Measurements from ENCODE around the gene ASS1.
A peak's percentile ranks its signal among the peaks of the same experiment; 100 is the strongest.

Gene ASS1

DNA sequence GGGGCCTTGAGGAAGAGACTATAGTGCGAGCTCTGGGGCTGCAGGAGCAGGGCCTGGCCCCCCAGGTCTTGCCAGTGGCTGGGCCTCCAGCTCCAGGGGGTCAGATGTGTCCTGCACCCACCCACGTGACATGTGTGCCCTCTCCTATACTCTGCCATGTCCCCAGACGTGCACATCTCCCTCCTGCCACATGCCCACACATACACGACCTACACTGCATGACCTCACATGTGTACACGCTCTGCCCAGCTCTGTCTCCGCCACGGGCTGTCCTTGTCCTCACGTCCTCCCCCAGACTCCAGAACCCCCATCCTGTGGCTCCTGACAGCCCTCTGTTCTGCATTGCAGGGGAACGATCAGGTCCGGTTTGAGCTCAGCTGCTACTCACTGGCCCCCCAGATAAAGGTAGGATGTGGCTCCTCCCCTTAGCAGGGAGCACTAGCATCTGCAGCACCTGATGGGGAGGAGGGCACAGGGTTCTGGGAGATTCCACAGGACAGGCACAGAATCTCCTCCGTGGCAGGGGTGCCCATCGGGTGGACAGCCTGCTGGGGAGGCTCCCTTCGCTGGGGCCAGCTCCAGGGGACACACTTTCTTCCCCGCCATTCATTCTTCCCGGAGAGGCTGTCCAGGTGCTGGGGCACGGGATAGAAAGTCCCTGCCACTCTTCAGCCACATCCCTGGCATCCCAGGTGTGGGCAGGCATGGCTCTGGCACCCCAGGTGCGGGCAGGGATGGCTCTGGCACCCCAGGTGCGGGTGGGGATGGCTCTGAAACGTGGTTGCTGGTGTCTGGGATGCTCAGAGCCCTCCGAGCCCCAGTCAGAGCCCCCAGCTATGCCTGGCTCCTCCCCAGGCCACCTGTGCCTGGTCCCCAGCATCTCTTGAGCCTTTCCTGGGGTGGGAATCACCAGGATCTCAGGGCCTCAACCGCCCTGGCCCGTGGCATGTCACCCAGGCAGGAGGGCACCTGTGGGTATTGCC is 19.3 kb downstream of the ASS1 start:
- peaks cover 2% of the 10 kb centered on the region for H3K79me1 ChIP-seq (replicated peaks; ENCODE audit: low read length, poor library complexity, severe bottlenecking)
- no peak for DNase-seq
- H3K36me3 ChIP-seq (ENCODE audit: control insufficient read depth in 1 of 2, insufficient read depth in 2 of 2, low read depth in 1 of 2, low read length in 2 of 2), result peaks cover 57 to 88% of the 10 kb centered on the region in 2 experiments
- H2AFZ ChIP-seq (ENCODE audit: low read depth, low read length), result no peak overlapping the region
- H2AK5ac ChIP-seq (ENCODE audit: low read length, severe bottlenecking), result no peak overlapping the region
- H2BK5ac ChIP-seq (ENCODE audit: low read depth, low read length, poor library complexity, severe bottlenecking), result no peak overlapping the region
- H3K27ac ChIP-seq (ENCODE audit: low read length, poor library complexity, severe bottlenecking), result no peak overlapping the region
- no peaks in the 10 kb centered on the region for H3K9me3 ChIP-seq (ENCODE audit: control insufficient read depth, low read length)
- no peaks in the 10 kb centered on the region for H3K27me3 ChIP-seq (ENCODE audit: control insufficient read depth in 1 of 2, insufficient read depth in 1 of 2, low read length in 2 of 2)
- no peak overlapping the region for H2BK12ac ChIP-seq (ENCODE audit: low read length in 2 of 2)
- no peak overlapping the region for H2BK120ac ChIP-seq (ENCODE audit: low read depth, low read length)
- no peak overlapping the region for H3K4ac ChIP-seq (ENCODE audit: low read depth in 1 of 2, low read length in 2 of 2)
- no peak overlapping the region for H3K23ac ChIP-seq (ENCODE audit: low read length in 2 of 2)
- no peak overlapping the region for H2BK15ac ChIP-seq (ENCODE audit: low read depth, poor library complexity, severe bottlenecking)
- H3K9ac ChIP-seq (ENCODE audit: low read length), result no peak overlapping the region
- no peak overlapping the region for H3K14ac ChIP-seq (ENCODE audit: low read length in 2 of 2)
- no peak overlapping the region for H4K8ac ChIP-seq (ENCODE audit: low read length)
- H3K4me1 ChIP-seq (ENCODE audit: control insufficient read depth, insufficient read depth, low read depth, low read length), result no peaks in the 10 kb centered on the region
- H3K18ac ChIP-seq (ENCODE audit: low read depth in 1 of 2, low read length in 2 of 2), result no peak overlapping the region
- 81% methylated on average over 22 of the region's 22 CpGs for WGBS
- no peak overlapping the region for H3K4me2 ChIP-seq (ENCODE audit: low read length, poor library complexity, severe bottlenecking)
- no peak overlapping the region for H3K4me3 ChIP-seq (ENCODE audit: insufficient read depth in 1 of 2, low read depth in 1 of 2, low read length in 2 of 2)
- H4K91ac ChIP-seq (ENCODE audit: low read length), result peak overlapping the region; percentile 5

GRCh38 chr9:130465383-130466096 is 20.8 kb downstream of the ASS1 start:
- Histone ChIP-seq H3K4ac (ENCODE audit: low read depth in 1 of 2, low read length in 2 of 2) (no peak overlapping the region), H3K9me3 (ENCODE audit: control insufficient read depth, low read length) (no peaks in the 10 kb centered on the region), H3K9ac (ENCODE audit: low read length) (no peak overlapping the region), H2BK12ac (ENCODE audit: low read length in 2 of 2) (no peak overlapping the region), H3K27me3 (ENCODE audit: control insufficient read depth in 1 of 2, insufficient read depth in 1 of 2, low read length in 2 of 2) (no peaks in the 10 kb centered on the region), H3K4me2 (ENCODE audit: low read length, poor library complexity, severe bottlenecking) (no peak overlapping the region), H3K14ac (ENCODE audit: low read length in 2 of 2) (no peak overlapping the region), H3K36me3 (ENCODE audit: control insufficient read depth in 1 of 2, insufficient read depth in 2 of 2, low read depth in 1 of 2, low read length in 2 of 2) (peaks cover 53 to 85% of the 10 kb centered on the region in 2 experiments), H3K23ac (ENCODE audit: low read length in 2 of 2) (no peak overlapping the region), H3K4me3 (ENCODE audit: insufficient read depth in 1 of 2, low read depth in 1 of 2, low read length in 2 of 2) (no peak overlapping the region), H2BK120ac (ENCODE audit: low read depth, low read length) (no peak overlapping the region), H2AK5ac (ENCODE audit: low read length, severe bottlenecking) (no peak overlapping the region), H3K27ac (ENCODE audit: low read length, poor library complexity, severe bottlenecking) (no peak overlapping the region), H3K4me1 (ENCODE audit: control insufficient read depth, insufficient read depth, low read depth, low read length) (no peaks in the 10 kb centered on the region), H2AFZ (ENCODE audit: low read depth, low read length) (no peak overlapping the region), H2BK5ac (ENCODE audit: low read depth, low read length, poor library complexity, severe bottlenecking) (no peak overlapping the region), H4K8ac (ENCODE audit: low read length) (no peak overlapping the region), H3K79me1 (replicated peaks; ENCODE audit: low read length, poor library complexity, severe bottlenecking) (peaks cover 2% of the 10 kb centered on the region), H4K91ac (ENCODE audit: low read length) (no peak overlapping the region), H3K18ac (ENCODE audit: low read depth in 1 of 2, low read length in 2 of 2) (no peak overlapping the region), H2BK15ac (ENCODE audit: low read depth, poor library complexity, severe bottlenecking) (no peak overlapping the region)
- WGBS, result 74% methylated on average over 12 of the region's 16 CpGs
- no peak for DNase-seq

DNA sequence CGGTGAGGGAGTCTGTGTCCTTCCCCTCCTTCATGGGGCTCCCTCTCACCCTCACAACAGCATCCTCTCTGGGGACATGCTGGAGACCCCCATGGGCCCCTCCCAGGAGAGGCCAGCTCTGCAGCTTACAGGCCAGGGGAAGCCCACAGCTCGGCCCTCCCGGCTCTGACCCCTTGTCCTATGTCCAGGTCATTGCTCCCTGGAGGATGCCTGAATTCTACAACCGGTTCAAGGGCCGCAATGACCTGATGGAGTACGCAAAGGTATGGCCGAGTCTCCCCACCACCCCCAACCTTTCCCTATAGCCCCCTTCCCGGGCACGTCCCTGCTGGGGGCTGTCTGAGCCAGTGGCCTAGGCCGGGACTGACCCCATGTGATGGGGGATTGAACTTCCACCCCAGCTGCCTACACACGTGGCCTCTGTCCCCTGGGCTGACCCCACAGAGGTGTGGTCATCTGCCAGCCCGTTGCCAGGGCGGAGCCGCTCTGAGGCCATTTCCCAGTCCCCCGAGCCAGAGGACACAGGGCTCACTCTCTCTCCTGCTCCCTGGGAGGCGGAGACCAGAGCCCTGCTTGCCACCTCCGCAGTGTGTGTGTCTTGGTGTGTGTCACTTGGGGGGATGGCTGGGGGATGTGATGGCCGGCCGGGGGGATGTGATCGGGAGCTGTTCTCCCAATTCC is 21.9 kb downstream of the ASS1 start:
- no peak overlapping the region for H4K91ac ChIP-seq (ENCODE audit: low read length)
- 75% methylated on average over 20 of the region's 20 CpGs for WGBS
- no peak overlapping the region for H3K4me2 ChIP-seq (ENCODE audit: low read length, poor library complexity, severe bottlenecking)
- peak overlapping the region in 1 of 2 experiments; percentile 19 for H3K14ac ChIP-seq (ENCODE audit: low read length in 2 of 2)
- H3K27me3 ChIP-seq (ENCODE audit: control insufficient read depth in 1 of 2, insufficient read depth in 1 of 2, low read length in 2 of 2), result no peaks in the 10 kb centered on the region
- H3K18ac ChIP-seq (ENCODE audit: low read depth in 1 of 2, low read length in 2 of 2), result no peak overlapping the region
- no peak overlapping the region for H3K27ac ChIP-seq (ENCODE audit: low read length, poor library complexity, severe bottlenecking)
- no peak overlapping the region for H2BK5ac ChIP-seq (ENCODE audit: low read depth, low read length, poor library complexity, severe bottlenecking)
- H4K8ac ChIP-seq (ENCODE audit: low read length), result no peak overlapping the region
- H2BK15ac ChIP-seq (ENCODE audit: low read depth, poor library complexity, severe bottlenecking), result no peak overlapping the region
- no peak overlapping the region for H2AK5ac ChIP-seq (ENCODE audit: low read length, severe bottlenecking)
- peaks cover 64 to 88% of the 10 kb centered on the region in 2 experiments for H3K36me3 ChIP-seq (ENCODE audit: control insufficient read depth in 1 of 2, insufficient read depth in 2 of 2, low read depth in 1 of 2, low read length in 2 of 2)
- DNase-seq, result no peak
- no peak overlapping the region for H2BK120ac ChIP-seq (ENCODE audit: low read depth, low read length)
- H3K9ac ChIP-seq (ENCODE audit: low read length), result no peak overlapping the region
- no peaks in the 10 kb centered on the region for H3K9me3 ChIP-seq (ENCODE audit: control insufficient read depth, low read length)
- H3K79me1 ChIP-seq (replicated peaks; ENCODE audit: low read length, poor library complexity, severe bottlenecking), result no peaks in the 10 kb centered on the region
- H2BK12ac ChIP-seq (ENCODE audit: low read length in 2 of 2), result no peak overlapping the region
- no peaks in the 10 kb centered on the region for H3K4me1 ChIP-seq (ENCODE audit: control insufficient read depth, insufficient read depth, low read depth, low read length)
- H2AFZ ChIP-seq (ENCODE audit: low read depth, low read length), result no peak overlapping the region
- H3K23ac ChIP-seq (ENCODE audit: low read length in 2 of 2), result no peak overlapping the region
- no peak overlapping the region for H3K4me3 ChIP-seq (ENCODE audit: insufficient read depth in 1 of 2, low read depth in 1 of 2, low read length in 2 of 2)
- no peak overlapping the region for H3K4ac ChIP-seq (ENCODE audit: low read depth in 1 of 2, low read length in 2 of 2)

- Histone ChIP-seq H3K4me1 (ENCODE audit: control insufficient read depth, insufficient read depth, low read depth, low read length) (no peaks in the 10 kb centered on the region), H3K79me1 (replicated peaks; ENCODE audit: low read length, poor library complexity, severe bottlenecking) (no peaks in the 10 kb centered on the region), H3K4ac (ENCODE audit: low read depth in 1 of 2, low read length in 2 of 2) (no peak overlapping the region), H3K4me3 (ENCODE audit: insufficient read depth in 1 of 2, low read depth in 1 of 2, low read length in 2 of 2) (no peak overlapping the region), H2AK5ac (ENCODE audit: low read length, severe bottlenecking) (no peak overlapping the region), H2BK12ac (ENCODE audit: low read length in 2 of 2) (no peak overlapping the region), H3K27ac (ENCODE audit: low read length, poor library complexity, severe bottlenecking) (no peak overlapping the region), H4K91ac (ENCODE audit: low read length) (no peak overlapping the region), H3K18ac (ENCODE audit: low read depth in 1 of 2, low read length in 2 of 2) (no peak overlapping the region), H4K8ac (ENCODE audit: low read length) (no peak overlapping the region), H3K27me3 (ENCODE audit: control insufficient read depth in 1 of 2, insufficient read depth in 1 of 2, low read length in 2 of 2) (no peaks in the 10 kb centered on the region), H2BK120ac (ENCODE audit: low read depth, low read length) (no peak overlapping the region), H3K36me3 (ENCODE audit: control insufficient read depth in 1 of 2, insufficient read depth in 2 of 2, low read depth in 1 of 2, low read length in 2 of 2) (peaks cover 61 to 88% of the 10 kb centered on the region in 2 experiments), H3K23ac (ENCODE audit: low read length in 2 of 2) (no peak overlapping the region), H3K9ac (ENCODE audit: low read length) (no peak overlapping the region), H3K4me2 (ENCODE audit: low read length, poor library complexity, severe bottlenecking) (no peak overlapping the region), H2AFZ (ENCODE audit: low read depth, low read length) (no peak overlapping the region), H3K14ac (ENCODE audit: low read length in 2 of 2) (no peak overlapping the region), H3K9me3 (ENCODE audit: control insufficient read depth, low read length) (no peaks in the 10 kb centered on the region), H2BK5ac (ENCODE audit: low read depth, low read length, poor library complexity, severe bottlenecking) (no peak overlapping the region), H2BK15ac (ENCODE audit: low read depth, poor library complexity, severe bottlenecking) (no peak overlapping the region)
- 32% methylated on average over 12 of the region's 13 CpGs for WGBS
- no peak for DNase-seq
These were observed 22.6 kb downstream of the ASS1 start for GRCh38 chr9:130467316-130467715.
